ENCODE results near the gene KIF26A. TPM values are rescaled to one million over a fixed set of nuclear protein-coding genes. Genes with fewer than 3 reads are reported as not detected.

Gene KIF26A
- total RNA-seq, 4 donors from 2014 or later = 2.1 to 6.1 (median 4.6) TPM

- Histone ChIP-seq H3K27ac (peak overlapping the region; percentile 95), H3K36me3 (no peaks in the 10 kb centered on the region), H3K27me3 (peaks cover 54% of the 10 kb centered on the region), H3K4me3 (no peak overlapping the region), H3K9me3 (no peaks in the 10 kb centered on the region), H3K4me1 (peaks cover 76% of the 10 kb centered on the region)
- DNase-seq (ENCODE audit: low spot score in 2 of 2) = peak; percentile 45 to 46
- TF ChIP-seq POLR2A (IDR thresholded peaks at IDR 0.05) (no peak), POLR2AphosphoS5 (IDR thresholded peaks at IDR 0.05) (no peak), CTCF (IDR thresholded peaks at IDR 0.05) (no peak), EP300 (IDR thresholded peaks at IDR 0.05) (no peak)
- 83% methylated on average over 11 of the region's 11 CpGs for WGBS
Measured at GRCh38 chr14:104115131-104115600, 23.2 kb upstream of the KIF26A start.

- H3K36me3 ChIP-seq = no peaks in the 10 kb centered on the region
- TF ChIP-seq CTCF (IDR thresholded peaks at IDR 0.05) (no peak), POLR2A (IDR thresholded peaks at IDR 0.05) (no peak), POLR2AphosphoS5 (IDR thresholded peaks at IDR 0.05) (no peak), EP300 (IDR thresholded peaks at IDR 0.05) (no peak)
- 91% methylated on average over 4 of the region's 9 CpGs for WGBS
- H3K4me3 ChIP-seq = peak overlapping the region; percentile 67
- DNase-seq (ENCODE audit: low spot score in 2 of 2) = peak; percentile 49 to 55
- no peaks in the 10 kb centered on the region for H3K9me3 ChIP-seq
- H3K27ac ChIP-seq = peak overlapping the region; percentile 95
- peaks cover 54% of the 10 kb centered on the region for H3K27me3 ChIP-seq
- peaks cover 74% of the 10 kb centered on the region for H3K4me1 ChIP-seq
Measured at GRCh38 chr14:104115691-104116287, 22.6 kb upstream of the KIF26A start.

- H3K9me3 ChIP-seq = no peaks in the 10 kb centered on the region
- TF ChIP-seq POLR2A (IDR thresholded peaks at IDR 0.05) (no peak), CTCF (IDR thresholded peaks at IDR 0.05) (no peak), EP300 (IDR thresholded peaks at IDR 0.05) (no peak), POLR2AphosphoS5 (IDR thresholded peaks at IDR 0.05) (no peak)
- H3K4me3 ChIP-seq = peak overlapping the region; percentile 67
- H3K27me3 ChIP-seq = peaks cover 54% of the 10 kb centered on the region
- peak overlapping the region; percentile 95 for H3K27ac ChIP-seq
- 5% methylated on average over 13 of the region's 19 CpGs for WGBS
- no peaks in the 10 kb centered on the region for H3K36me3 ChIP-seq
- DNase-seq (ENCODE audit: low spot score in 2 of 2) = peak; percentile 69 to 79
- H3K4me1 ChIP-seq = peaks cover 69% of the 10 kb centered on the region
Measured at GRCh38 chr14:104116288-104116755, 22.1 kb upstream of the KIF26A start.

- WGBS = under 1% methylated on average over 24 of the region's 83 CpGs
- Histone ChIP-seq H3K27me3 (peaks cover 50% of the 10 kb centered on the region), H3K27ac (peak overlapping the region; percentile 95), H3K4me3 (peak overlapping the region; percentile 67), H3K4me1 (peaks cover 64% of the 10 kb centered on the region), H3K9me3 (no peaks in the 10 kb centered on the region), H3K36me3 (no peaks in the 10 kb centered on the region)
- no peak for TF ChIP-seq POLR2A (IDR thresholded peaks at IDR 0.05)
- TF ChIP-seq POLR2AphosphoS5 (IDR thresholded peaks at IDR 0.05) = no peak
- no peak for TF ChIP-seq CTCF (IDR thresholded peaks at IDR 0.05)
- TF ChIP-seq EP300 (IDR thresholded peaks at IDR 0.05) = no peak
- peak; percentile 64 to 75 for DNase-seq (ENCODE audit: low spot score in 2 of 2)
Measured at GRCh38 chr14:104116756-104117340, 21.5 kb upstream of the KIF26A start.

- no peaks in the 10 kb centered on the region for H3K9me3 ChIP-seq
- H3K4me1 ChIP-seq = peaks cover 57% of the 10 kb centered on the region
- DNase-seq (ENCODE audit: low spot score in 2 of 2) = peak; percentile 69 to 74
- 0% methylated on average over 2 of the region's 71 CpGs for WGBS
- H3K36me3 ChIP-seq = no peaks in the 10 kb centered on the region
- TF ChIP-seq EP300 (IDR thresholded peaks at IDR 0.05) = no peak
- no peak for TF ChIP-seq POLR2AphosphoS5 (IDR thresholded peaks at IDR 0.05)
- no peak for TF ChIP-seq CTCF (IDR thresholded peaks at IDR 0.05)
- TF ChIP-seq POLR2A (IDR thresholded peaks at IDR 0.05) = no peak
- H3K27ac ChIP-seq = peak overlapping the region; percentile 95
- peak overlapping the region; percentile 67 for H3K4me3 ChIP-seq
- peaks cover 50% of the 10 kb centered on the region for H3K27me3 ChIP-seq
Measured at GRCh38 chr14:104117341-104118005, 20.9 kb upstream of the KIF26A start.
